HG02588 (cell line): Measurements from ENCODE around the gene PLCB3.

Source experiments
- ATAC-seq: cut with Tn5 transposase; IDR thresholded peaks from one replicate; pipeline ENCODE4 v1.9.1; 2021; ENCODE audit warnings: mild to moderate bottlenecking, moderate library complexity; ENCODE audit not compliant: unreplicated experiment

Gene PLCB3

GRCh38 chr11:64285885-64286800, 34.8 kb downstream of the PLCB3 start:
- ATAC-seq: no peak

DNA sequence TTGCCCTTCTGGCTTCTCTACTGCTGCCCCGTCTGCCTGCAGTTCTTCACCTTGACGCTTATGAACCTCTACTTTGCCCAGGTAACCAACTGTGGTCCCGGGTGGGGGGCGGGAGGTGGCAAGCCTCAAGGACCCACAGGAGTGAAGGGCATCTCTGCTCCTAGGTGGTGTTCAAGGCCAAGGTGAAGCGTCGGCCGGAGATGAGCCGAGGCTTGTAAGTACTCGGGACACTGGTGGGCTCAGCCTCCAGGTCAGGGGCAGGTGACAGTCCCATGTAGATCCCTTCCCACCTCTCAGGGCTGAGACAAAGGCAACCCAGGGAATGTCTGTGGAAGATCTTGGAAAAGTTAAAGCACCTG, 35.5 kb downstream of the PLCB3 start:
- ATAC-seq: no peak

GRCh38 chr11:64287676-64288352, 36.5 kb downstream of the PLCB3 start:
- no peak for ATAC-seq

- ATAC-seq: no peak
Observed at GRCh38 chr11:64288353-64288750, 37.0 kb downstream of the PLCB3 start.

DNA sequence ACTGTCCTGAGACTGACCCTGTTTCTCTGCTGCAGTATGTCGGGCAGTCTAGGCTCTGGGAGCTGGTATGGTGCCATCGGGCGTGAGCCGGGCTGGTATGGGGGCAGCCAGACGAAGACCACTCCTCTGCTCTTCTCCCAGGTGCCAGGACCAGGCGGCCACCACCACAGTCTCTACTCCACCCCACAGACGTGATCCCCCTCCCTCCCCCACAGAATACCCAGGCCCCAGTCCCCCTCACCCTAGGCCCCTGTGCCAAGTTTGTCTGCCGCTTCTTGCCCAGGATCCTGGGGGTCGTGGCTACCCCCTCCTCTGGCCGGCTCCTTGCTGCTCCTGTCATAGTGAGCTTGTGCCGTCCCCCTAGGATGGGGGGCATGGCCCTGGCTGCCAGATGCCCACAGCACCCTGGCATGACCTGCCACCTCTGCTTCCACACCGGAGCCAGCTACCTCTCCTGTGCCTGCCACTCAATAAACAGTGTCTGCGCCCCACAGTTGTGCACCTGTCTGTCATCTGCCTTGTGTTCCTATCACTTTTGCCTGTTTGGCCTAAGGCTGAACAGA, 37.8 kb downstream of the PLCB3 start:
- ATAC-seq: no peak

DNA sequence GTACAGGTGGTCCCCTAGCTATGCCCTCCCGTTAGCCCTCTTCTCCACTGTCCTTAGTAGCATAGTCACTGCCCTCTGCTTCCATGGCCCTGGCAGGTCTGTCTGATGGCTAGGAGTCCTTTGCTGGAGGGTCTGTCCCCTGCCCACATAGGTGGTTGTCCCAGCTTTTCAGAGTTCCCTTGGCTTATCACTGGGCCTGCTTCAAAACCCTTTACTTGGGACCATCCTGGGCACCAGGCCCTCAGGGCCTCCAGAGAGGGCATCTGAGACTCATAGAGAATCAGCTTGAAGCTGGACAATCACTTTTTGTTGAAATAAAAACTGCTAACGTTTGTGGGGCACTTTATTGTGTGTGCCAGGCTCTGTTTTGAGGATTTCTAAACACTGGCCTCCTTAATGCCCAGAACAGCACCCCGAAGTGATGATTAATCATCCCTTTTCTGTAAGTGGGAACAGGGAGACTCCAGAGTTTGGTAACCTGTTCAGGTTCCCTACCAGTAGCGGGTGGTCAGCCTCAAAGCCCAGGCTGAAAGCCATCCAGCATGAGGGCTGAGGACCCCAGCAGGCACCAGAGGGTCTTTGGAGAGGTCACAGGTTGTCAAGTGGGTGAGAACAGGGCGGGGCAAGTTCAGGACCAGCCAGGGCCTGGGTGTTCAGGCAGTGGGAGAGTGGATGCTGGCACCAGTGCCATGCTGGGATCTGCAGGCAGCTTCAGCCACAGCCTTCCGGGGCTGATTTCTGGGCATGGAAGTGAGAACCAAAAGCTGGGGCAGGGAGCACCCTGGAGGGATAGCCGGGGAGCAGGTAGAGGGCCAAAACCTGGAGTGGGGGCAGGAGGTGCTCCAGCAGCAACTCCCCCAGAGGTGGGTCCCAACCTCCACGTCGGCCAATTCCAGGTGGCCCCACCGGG, 39.3 kb downstream of the PLCB3 start:
- no peak for ATAC-seq

DNA sequence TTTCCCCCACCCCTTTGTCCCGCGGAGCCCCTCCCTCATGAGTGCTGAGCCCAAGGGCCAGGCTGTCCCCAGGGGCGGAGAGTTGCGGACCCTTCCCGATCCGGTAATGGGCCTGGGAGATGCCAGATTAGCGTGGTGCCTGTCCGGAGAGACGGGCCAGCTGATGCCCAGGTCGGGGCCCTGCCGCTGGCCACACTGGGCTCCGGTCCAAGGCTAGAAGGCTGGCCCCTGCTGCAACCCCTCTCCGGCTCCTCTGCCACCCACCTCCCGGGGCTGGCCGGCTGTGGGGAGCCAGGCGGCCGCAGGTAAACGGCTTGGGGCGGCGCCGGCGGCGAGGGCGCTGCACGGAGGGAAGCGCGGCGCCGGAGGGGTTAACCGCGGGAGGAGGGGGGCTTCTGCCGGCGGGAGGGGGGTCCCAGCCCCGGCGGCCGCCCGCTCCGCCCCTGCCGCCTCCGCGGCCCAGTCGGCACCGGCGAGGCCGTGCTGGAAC, 40.0 kb downstream of the PLCB3 start, which contains the start of gene KCNK4:
Gene KCNK4 (plus strand): TSS at position 41 of the 490 bp plus-strand sequence. CDS start 1,717 bp downstream, outside the sequence.
- no peak for ATAC-seq

DNA sequence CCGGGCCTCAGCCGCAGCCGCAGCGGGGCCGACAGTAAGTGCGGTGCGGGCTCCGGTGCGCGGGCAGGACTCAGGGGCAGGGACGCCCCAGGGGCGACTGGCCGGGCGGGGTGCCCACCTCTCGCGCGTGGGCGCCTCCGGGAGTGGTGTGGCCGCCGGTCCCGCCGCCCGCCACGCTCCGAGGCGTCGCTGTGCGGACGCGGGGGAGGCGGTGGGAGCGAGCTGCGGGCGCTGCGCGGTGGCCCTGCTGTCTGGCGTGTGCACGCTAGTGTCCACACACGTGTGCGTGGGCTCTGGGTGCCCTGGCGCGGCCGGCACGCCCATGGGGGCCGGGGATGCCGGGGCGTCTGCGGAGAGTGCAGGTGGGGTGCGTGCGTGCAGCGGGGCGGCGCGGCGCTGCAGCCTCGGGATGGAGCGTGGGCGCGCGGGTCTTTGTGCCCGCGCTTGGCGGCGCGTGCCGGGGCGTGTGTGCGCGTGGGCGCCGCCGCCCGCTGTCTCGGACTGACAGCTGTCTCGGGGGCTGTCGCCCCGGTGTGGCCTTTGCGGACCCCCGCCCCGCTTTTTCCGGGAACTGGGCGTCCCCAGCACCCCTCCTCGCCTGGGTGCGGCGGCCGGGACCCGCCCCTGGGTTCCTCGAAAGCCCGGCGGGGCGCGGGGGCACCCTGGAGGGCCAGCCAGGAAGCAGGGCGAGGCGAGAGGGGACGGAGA, 40.6 kb downstream of the PLCB3 start:
- no peak for ATAC-seq

- ATAC-seq: no peak
Observed at GRCh38 chr11:64292460-64293254, 41.3 kb downstream of the PLCB3 start.

- ATAC-seq: no peak
Observed at GRCh38 chr11:64294774-64295173, 43.4 kb downstream of the PLCB3 start.

DNA sequence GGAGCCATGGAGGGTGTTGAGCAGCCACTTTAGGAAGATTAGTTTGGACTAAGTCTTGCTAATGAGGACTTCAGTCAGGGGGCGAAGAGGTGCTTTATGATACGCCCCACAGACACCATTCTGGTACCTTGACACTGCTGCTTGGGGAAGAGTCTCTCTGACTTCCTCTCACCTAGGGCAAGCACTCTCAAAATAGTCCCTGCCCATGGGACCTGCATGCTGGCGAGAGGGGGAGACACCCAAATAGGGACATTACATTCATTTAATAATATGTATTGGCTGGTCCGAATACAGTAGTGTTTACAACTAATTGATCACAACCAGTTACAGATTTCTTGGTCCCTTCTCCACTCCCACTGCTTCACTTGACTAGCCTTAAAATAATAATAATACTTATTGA, 44.4 kb downstream of the PLCB3 start:
- ATAC-seq: no peak

- ATAC-seq: no peak
Observed at GRCh38 chr11:64296236-64296635, 44.9 kb downstream of the PLCB3 start.

GRCh38 chr11:64296830-64297698, 45.7 kb downstream of the PLCB3 start:
- no peak for ATAC-seq

DNA sequence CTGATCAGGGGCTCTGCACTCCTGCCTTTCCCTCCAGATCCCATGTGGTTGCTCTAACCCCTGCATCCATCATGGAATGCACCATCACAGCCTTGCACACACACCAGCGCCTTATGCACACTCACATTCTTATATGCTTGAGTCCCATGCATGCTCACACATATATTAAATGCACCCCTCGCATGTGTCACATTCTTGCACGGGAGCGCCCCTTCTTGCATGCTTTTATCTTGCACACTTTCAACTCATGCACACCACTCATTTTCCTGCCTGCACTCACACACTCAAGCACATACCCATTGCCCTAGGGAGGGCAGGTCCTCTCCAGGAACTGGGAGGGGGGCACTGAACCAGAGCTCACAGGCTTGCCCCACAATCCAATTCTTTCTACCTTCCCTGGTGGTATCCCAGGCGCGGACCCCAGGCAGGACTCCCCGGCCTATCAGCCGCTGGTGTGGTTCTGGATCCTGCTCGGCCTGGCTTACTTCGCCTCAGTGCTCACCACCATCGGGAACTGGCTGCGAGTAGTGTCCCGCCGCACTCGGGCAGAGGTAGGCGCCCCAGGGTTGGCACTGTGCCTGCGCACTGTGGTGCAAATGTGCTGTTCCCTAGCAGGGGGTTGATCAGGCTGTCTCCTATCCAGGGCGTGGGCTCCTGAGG, 46.5 kb downstream of the PLCB3 start:
- ATAC-seq: no peak

DNA sequence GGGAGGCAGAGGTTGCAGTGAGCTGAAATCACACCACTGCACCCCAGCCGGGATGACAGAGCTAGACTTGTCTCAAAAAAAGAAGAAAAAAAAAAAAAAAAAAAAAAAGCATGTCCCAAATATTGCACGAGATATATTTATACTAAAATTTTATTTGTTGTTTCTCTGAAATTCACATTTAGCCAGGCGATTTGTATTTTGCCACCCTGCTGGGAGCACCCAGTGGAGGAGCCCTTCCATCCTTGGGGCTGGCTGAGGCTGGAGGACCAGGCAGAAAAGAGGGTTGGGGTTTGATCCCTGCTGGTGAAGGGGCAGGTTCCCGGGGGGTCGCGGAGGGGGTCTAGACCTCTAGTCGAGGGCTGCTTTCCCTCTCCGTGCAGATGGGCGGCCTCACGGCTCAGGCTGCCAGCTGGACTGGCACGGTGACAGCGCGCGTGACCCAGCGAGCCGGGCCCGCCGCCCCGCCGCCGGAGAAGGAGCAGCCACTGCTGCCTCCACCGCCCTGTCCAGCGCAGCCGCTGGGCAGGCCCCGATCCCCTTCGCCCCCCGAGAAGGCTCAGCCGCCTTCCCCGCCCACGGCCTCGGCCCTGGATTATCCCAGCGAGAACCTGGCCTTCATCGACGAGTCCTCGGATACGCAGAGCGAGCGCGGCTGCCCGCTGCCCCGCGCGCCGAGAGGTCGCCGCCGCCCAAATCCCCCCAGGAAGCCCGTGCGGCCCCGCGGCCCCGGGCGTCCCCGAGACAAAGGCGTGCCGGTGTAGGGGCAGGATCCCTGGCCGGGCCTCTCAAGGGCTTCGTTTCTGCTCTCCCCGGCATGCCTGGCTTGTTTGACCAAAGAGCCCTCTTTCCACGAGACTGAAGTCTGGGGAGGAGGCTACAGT, 47.9 kb downstream of the PLCB3 start:
- ATAC-seq: no peak

DNA sequence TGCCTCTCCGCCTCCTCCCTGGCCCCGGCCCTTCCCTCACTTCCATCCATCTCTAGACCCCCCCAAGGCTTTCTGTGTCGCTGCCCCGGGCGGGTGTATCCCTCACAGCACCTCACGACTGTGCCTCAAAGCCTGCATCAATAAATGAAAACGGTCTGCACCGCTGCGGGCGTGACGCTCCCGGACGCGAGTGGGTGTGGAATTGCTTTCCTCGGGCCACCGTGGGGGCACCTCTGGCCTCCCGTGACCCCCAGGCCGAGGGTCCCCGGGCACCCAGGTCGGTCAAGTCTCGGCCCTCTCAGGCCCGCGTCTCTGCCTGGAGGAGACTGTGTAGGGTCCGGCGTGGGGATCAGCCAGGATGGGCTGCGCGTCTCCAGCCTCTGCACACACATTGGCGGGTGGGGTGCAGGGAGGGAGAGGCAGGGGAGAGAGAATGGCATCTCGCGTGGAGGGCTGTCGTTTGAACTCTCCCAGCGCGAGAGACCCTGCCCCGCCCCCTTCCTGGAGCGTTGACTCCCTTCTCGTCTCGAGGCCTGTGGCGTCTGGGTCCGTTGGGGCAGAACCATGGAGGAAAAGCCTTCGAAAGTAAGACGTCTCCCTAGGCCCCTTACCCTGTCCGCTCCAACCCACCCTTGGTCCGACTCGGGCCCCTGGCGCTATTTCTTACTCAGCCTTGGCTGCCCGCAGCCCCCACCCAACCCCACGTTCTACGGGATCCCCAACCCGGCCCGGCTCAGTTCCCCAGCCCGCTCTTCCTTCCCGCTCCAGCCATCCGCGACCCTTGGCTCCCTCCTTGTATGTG, 48.7 kb downstream of the PLCB3 start, which contains the start of gene CATSPERZ:
Gene CATSPERZ (plus strand): TSS at position 512 of the 802 bp plus-strand sequence. CDS start 53 bp downstream, at position 565.
- no peak for ATAC-seq
